PC-9 (cell line): ENCODE data around the gene CCDC201.

Experiments used
- CTCF ChIP-seq: fragments of 200-600 bp; sonication (generic); conservative IDR thresholded peaks from 2 replicates; pipeline ENCODE4 v1.6.1; 2017; ENCODE audit warnings: mixed run types, antibody characterized with exemption, mild to moderate bottlenecking, moderate library complexity
- EZH2 ChIP-seq: fragments of 200-600 bp; sonication (generic); IDR thresholded peaks from 2 replicates; pipeline ENCODE4 v1.8.0; 2017; ENCODE audit warnings: antibody characterized with exemption, low read depth

DNA sequence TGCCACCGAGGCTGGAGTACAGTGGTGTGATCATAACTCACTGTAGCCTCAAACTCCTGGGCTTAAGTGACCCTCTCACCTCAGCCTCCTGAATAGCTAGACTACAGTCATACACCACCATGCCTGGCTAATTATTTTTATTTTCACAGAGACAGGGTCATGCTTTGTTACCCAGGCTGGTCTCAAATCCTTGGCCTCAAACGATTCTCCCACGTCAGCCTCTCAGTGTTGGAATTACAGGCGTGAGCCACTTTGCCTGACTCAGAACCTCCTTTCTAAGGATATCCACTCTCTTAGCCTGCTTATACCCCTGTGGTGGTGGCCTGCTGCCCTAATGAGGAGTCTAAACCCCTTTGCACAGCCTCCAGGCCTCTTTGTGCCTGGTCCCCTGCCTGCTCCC, 11.3 kb upstream of the CCDC201 start:
- TF ChIP-seq CTCF (no peak), EZH2 (no peak)
